Peyer's patch (tissue), 4 donors: ENCODE results near the gene EIF6.

ENCODE experiments used
- POLR2A ChIP-seq, 2 donors: fragments of 450-650 bp; IDR thresholded peaks; one replicate each; pipeline ENCODE4 v1.5.1; 2017; ENCODE audit warnings: antibody characterized with exemption in 2 of 2, mild to moderate bottlenecking in 2 of 2, moderate library complexity in 2 of 2
- TF ChIP-seq, protein P1 (sequence below), 6 experiments: fragments of 450-650 bp in 4 of 6; fragments of 200-600 bp in 2 of 6; sonication (generic) in 1 of 6; IDR thresholded peaks; one replicate each; pipeline ENCODE4 v1.5.1; 2017 to 2019; ENCODE audit warnings: antibody characterized with exemption in 6 of 6, mild to moderate bottlenecking in 3 of 6, moderate library complexity in 1 of 6

GRCh38 chr20:35269055-35269781, 15.4 kb downstream of the EIF6 start:
- TF ChIP-seq, protein P1, sequence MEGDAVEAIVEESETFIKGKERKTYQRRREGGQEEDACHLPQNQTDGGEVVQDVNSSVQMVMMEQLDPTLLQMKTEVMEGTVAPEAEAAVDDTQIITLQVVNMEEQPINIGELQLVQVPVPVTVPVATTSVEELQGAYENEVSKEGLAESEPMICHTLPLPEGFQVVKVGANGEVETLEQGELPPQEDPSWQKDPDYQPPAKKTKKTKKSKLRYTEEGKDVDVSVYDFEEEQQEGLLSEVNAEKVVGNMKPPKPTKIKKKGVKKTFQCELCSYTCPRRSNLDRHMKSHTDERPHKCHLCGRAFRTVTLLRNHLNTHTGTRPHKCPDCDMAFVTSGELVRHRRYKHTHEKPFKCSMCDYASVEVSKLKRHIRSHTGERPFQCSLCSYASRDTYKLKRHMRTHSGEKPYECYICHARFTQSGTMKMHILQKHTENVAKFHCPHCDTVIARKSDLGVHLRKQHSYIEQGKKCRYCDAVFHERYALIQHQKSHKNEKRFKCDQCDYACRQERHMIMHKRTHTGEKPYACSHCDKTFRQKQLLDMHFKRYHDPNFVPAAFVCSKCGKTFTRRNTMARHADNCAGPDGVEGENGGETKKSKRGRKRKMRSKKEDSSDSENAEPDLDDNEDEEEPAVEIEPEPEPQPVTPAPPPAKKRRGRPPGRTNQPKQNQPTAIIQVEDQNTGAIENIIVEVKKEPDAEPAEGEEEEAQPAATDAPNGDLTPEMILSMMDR (IDR thresholded peaks at IDR 0.05): peak; percentile 29 to 82 (median 74)
- TF ChIP-seq POLR2A (IDR thresholded peaks at IDR 0.05): peak in 1 of 2 donors; percentile 11
